IMR-90 (cell line): ENCODE data around the gene MTMR3. TPM values are rescaled to one million over a fixed set of nuclear protein-coding genes. Genes with fewer than 3 reads are reported as not detected.

Experiments used
- ATAC-seq: fragments of 200-7000 bp; cut with Tn5 transposase; 2 replicates; pipeline ENCODE4 v1.9.1; 2020; ENCODE audit warnings: low read depth, mild to moderate bottlenecking, moderate library complexity
- BruUV-seq: library from RNA; stranded (reverse); fragments of 400-500 nt; replicated peaks from 2 replicates; lab custom pipeline; 2021; lab: Mats Ljungman, UMichigan
- CTCF ChIA-PET: fragments of 300-600 bp; formaldehyde crosslinking; extraction: SDS; loops from one replicate; lab custom pipeline; 2021; ENCODE audit warnings: antibody characterized with exemption; lab: Yijun Ruan, JAX
- POLR2A ChIA-PET: fragments of 300-600 bp; sonication (Branson Sonifier 250); formaldehyde crosslinking; loops from one replicate; lab custom pipeline; 2022; ENCODE audit warnings: antibody characterized with exemption; ENCODE audit not compliant: unreplicated experiment; lab: Charles Lee
- DNase-seq: peaks from one replicate; pipeline ENCODE4 v3.0.0; 2013
- H2AFZ ChIP-seq: replicated peaks from 2 replicates; pipeline ENCODE3; 2013; ENCODE audit warnings: low read length, mild to moderate bottlenecking; ENCODE audit not compliant: poor library complexity
- H2AK5ac ChIP-seq: 2 replicates; pipeline ENCODE4 v1.6.1; 2013; ENCODE audit warnings: low read depth, low read length, inconsistent platforms
- H2AK9ac ChIP-seq: replicated peaks from 2 replicates; pipeline ENCODE3; 2013; ENCODE audit warnings: mild to moderate bottlenecking, low read depth, low read length, moderate library complexity; ENCODE audit not compliant: poor library complexity
- H2BK120ac ChIP-seq: 2 replicates; pipeline ENCODE4 v1.6.1; 2013; ENCODE audit warnings: low read depth, low read length, inconsistent platforms
- H2BK15ac ChIP-seq: 3 replicates; pipeline ENCODE4 v1.6.1; 2013; ENCODE audit warnings: low read depth, low read length, inconsistent platforms
- H2BK20ac ChIP-seq: 2 replicates; pipeline ENCODE4 v1.6.1; 2013; ENCODE audit warnings: low read depth, mild to moderate bottlenecking, inconsistent platforms, low read length, moderate library complexity
- H2BK5ac ChIP-seq: 2 replicates; pipeline ENCODE4 v1.6.1; 2013; ENCODE audit warnings: mild to moderate bottlenecking, low read depth, low read length, inconsistent platforms; ENCODE audit not compliant: poor library complexity, severe bottlenecking
- H3K14ac ChIP-seq: replicated peaks from 2 replicates; pipeline ENCODE4 v1.6.1; 2013; ENCODE audit warnings: low read depth, low read length, inconsistent platforms
- H3K18ac ChIP-seq: 2 replicates; pipeline ENCODE4 v1.6.1; 2013; ENCODE audit warnings: low read depth, low read length, control low read depth
- H3K23ac ChIP-seq: 2 replicates; pipeline ENCODE4 v1.6.1; 2013; ENCODE audit warnings: low read depth, low read length, inconsistent platforms
- H3K27ac ChIP-seq: 2 replicates; pipeline ENCODE4 v1.5.1; 2013; ENCODE audit warnings: mild to moderate bottlenecking, control low read depth, low read length; ENCODE audit not compliant: insufficient read depth
- H3K27me3 ChIP-seq: 2 replicates; pipeline ENCODE4 v1.6.1; 2013; ENCODE audit warnings: low read length; ENCODE audit not compliant: control insufficient read depth, insufficient read depth
- H3K36me3 ChIP-seq: 2 replicates; pipeline ENCODE4 v1.6.1; 2013; ENCODE audit warnings: low read length, mixed read lengths; ENCODE audit not compliant: control insufficient read depth, insufficient read depth
- H3K4ac ChIP-seq: 2 replicates; pipeline ENCODE4 v1.6.1; 2013; ENCODE audit warnings: low read depth, low read length, inconsistent platforms
- H3K4me1 ChIP-seq: 2 replicates; pipeline ENCODE4 v1.6.1; 2013; ENCODE audit warnings: low read length, mixed read lengths; ENCODE audit not compliant: control insufficient read depth, insufficient read depth
- H3K4me2 ChIP-seq: 2 replicates; pipeline ENCODE4 v1.6.1; 2013; ENCODE audit warnings: low read depth, mild to moderate bottlenecking, control low read depth, low read length, moderate library complexity
- H3K4me3 ChIP-seq: 2 replicates; pipeline ENCODE4 v1.5.1; 2013; ENCODE audit warnings: low read depth, mild to moderate bottlenecking, control low read depth, low read length, moderate library complexity; ENCODE audit not compliant: insufficient read depth
- H3K56ac ChIP-seq: 2 replicates; pipeline ENCODE4 v1.6.1; 2013; ENCODE audit warnings: low read length, inconsistent platforms; ENCODE audit not compliant: insufficient read depth; ENCODE audit errors: extremely low read depth
- H3K79me1 ChIP-seq, 2 experiments: 2 replicates each; pipeline ENCODE4 v1.6.1; 2013; ENCODE audit warnings: low read length in 2 of 2, inconsistent platforms in 1 of 2, low read depth in 1 of 2
- H3K9ac ChIP-seq: 2 replicates; pipeline ENCODE4 v1.6.1; 2013; ENCODE audit warnings: low read depth, low read length, control low read depth
- H3K9me1 ChIP-seq: 2 replicates; pipeline ENCODE4 v1.6.1; 2013; ENCODE audit warnings: low read length, inconsistent platforms; ENCODE audit not compliant: insufficient read depth
- H3K9me3 ChIP-seq: 2 replicates; pipeline ENCODE4 v1.6.1; 2013; ENCODE audit warnings: low read length; ENCODE audit not compliant: control insufficient read depth, insufficient read depth
- H4K20me1 ChIP-seq: 2 replicates; pipeline ENCODE4 v1.6.1; 2013; ENCODE audit warnings: low read length, inconsistent platforms; ENCODE audit not compliant: insufficient read depth
- H4K5ac ChIP-seq: 2 replicates; pipeline ENCODE4 v1.6.1; 2013; ENCODE audit warnings: mild to moderate bottlenecking, low read depth, low read length, control low read depth
- H4K8ac ChIP-seq, 2 experiments: 2 replicates each; pipeline ENCODE4 v1.6.1; 2013; ENCODE audit warnings: low read depth in 2 of 2, low read length in 2 of 2, control low read depth in 1 of 2, inconsistent platforms in 1 of 2
- H4K91ac ChIP-seq: 2 replicates; pipeline ENCODE4 v1.6.1; 2013; ENCODE audit warnings: low read depth, low read length, inconsistent platforms; ENCODE audit not compliant: insufficient read depth
- BHLHE40 ChIP-seq: fragments of 150-350 bp; IDR thresholded peaks from 2 replicates; pipeline ENCODE4 v1.6.1; 2016; ENCODE audit warnings: mild to moderate bottlenecking, low read depth, low read length
- CEBPB ChIP-seq: IDR thresholded peaks from 2 replicates; pipeline ENCODE4 v1.6.1; 2012; ENCODE audit warnings: low read depth, low read length, improper control_type of control experiment
- CHD1 ChIP-seq: IDR thresholded peaks from 2 replicates; pipeline ENCODE4 v1.6.1; 2012; ENCODE audit warnings: low read depth, low read length, improper control_type of control experiment
- MAFK ChIP-seq: IDR thresholded peaks from 2 replicates; pipeline ENCODE4 v1.6.1; 2012; ENCODE audit warnings: low read depth, low read length, improper control_type of control experiment
- NFE2L2 ChIP-seq: fragments of 150-350 bp; IDR thresholded peaks from 2 replicates; pipeline ENCODE4 v1.6.1; 2016; ENCODE audit warnings: low read depth, mild to moderate bottlenecking, low read length
- RAD21 ChIP-seq: IDR thresholded peaks from 2 replicates; pipeline ENCODE4 v1.6.1; 2012; ENCODE audit warnings: low read length, improper control_type of control experiment
- RCOR1 ChIP-seq: IDR thresholded peaks from 2 replicates; pipeline ENCODE4 v1.6.1; 2012; ENCODE audit warnings: mild to moderate bottlenecking, low read length, improper control_type of control experiment; ENCODE audit not compliant: insufficient replicate concordance
- RFX5 ChIP-seq: IDR thresholded peaks from 2 replicates; pipeline ENCODE4 v1.8.0; 2012; ENCODE audit warnings: low read depth, mild to moderate bottlenecking, low read length, moderate library complexity
- WGBS, 2 experiments: methylation state at CpG; one replicate each; pipeline versions ENCODE4 v1.1.5 to v1.1.7; 2013; ENCODE audit warnings: missing lambda C conversion rate in 2 of 2; ENCODE audit not compliant: insufficient read length in 1 of 2; ENCODE audit errors: extremely low coverage in 2 of 2; 5-methylcytosine and 5-hydroxymethylcytosine counted together
- dilution Hi-C: fragments of 300-500 bp; cut with HindIII; formaldehyde crosslinking; loops from one replicate; pipeline ENCODE4 v1.14.3; 2018; ENCODE audit warnings: low sequenced_read_pairs; ENCODE audit not compliant: unreplicated experiment
- in situ Hi-C: fragments of 300-500 bp; cut with MboI; formaldehyde crosslinking; loops from 3 replicates; pipeline ENCODE4 v1.14.3; 2019; ENCODE audit warnings: low sequenced_read_pairs, inconsistent platforms, mixed read lengths
- intact Hi-C: fragments of 100-400 bp; cut with micrococcal nuclease; formaldehyde crosslinking; loops from 2 replicates; pipeline ENCODE4 v1.10.0; 2022
- polyA plus RNA-seq, 3 experiments: library from polyadenylated mRNA; depleted of rRNA; stranded (reverse); fragments of >200 nt; gene quantifications; 2 replicates each; pipeline ENCODE4 v1.2.3, GENCODE V29; 2012; ENCODE audit warnings: low replicate concordance in 1 of 3
- total RNA-seq: library from RNA; depleted of rRNA; stranded (reverse); fragments of >200 nt; gene quantifications from 2 replicates; pipeline ENCODE4 v1.2.3, GENCODE V29; 2012
- TF ChIP-seq, protein P1 (sequence below): fragments of 150-350 bp; IDR thresholded peaks from 2 replicates; pipeline ENCODE4 v1.6.1; 2017; ENCODE audit warnings: mild to moderate bottlenecking, antibody characterized with exemption, low read length, low read depth
- TF ChIP-seq, protein P2 (sequence below): conservative IDR thresholded peaks from 2 replicates; pipeline ENCODE4 v1.5.1; 2012; ENCODE audit warnings: mild to moderate bottlenecking, low read depth, low read length, improper control_type of control experiment

MTMR3 gene
- total and polyA plus RNA-seq, 2 of the 4 experiments (the other 2 are of a cell fraction), result 21.3 to 29.4 TPM

DNA sequence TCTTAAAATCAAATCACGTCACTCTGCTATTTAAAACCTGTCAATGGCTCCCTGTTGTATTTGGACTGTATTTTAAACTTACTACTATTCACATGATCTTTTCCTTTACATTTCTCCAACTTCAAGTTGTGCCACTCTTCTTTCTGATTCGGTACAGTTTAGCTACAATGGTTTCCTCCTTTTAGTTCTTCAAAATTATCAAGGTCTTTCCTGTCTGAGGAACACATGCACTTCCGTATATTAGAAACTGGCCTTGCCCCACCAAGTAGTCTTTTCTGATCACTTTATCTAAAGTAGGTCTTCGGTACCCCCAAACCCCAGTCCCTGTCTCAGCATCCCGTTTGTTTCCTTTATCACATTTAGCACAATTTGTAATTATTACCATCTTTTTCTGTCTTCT lies 81.8 kb downstream of the MTMR3 start:
- intact Hi-C loops (no loop called here), in situ Hi-C loops (no loop called here), dilution Hi-C loops (no loop called here)
- Histone ChIP-seq H3K9me3 (no peaks in the 10 kb centered on the region), H4K8ac (no peak overlapping the region), H2BK20ac (no peak overlapping the region), H2AK5ac (no peak overlapping the region), H4K5ac (no peak overlapping the region), H3K4me3 (no peak overlapping the region), H3K23ac (no peak overlapping the region), H2BK5ac (no peak overlapping the region), H2AK9ac (no peak overlapping the region), H3K56ac (no peak overlapping the region), H3K27me3 (no peaks in the 10 kb centered on the region), H3K18ac (no peak overlapping the region), H3K9me1 (peaks cover 2% of the 10 kb centered on the region), H2BK15ac (no peak overlapping the region), H3K36me3 (peaks cover 2% of the 10 kb centered on the region; the same call in 1 of the 2 replicates), H3K79me1 (peaks cover 20 to 71% of the 10 kb centered on the region in 2 experiments), H3K9ac (no peak overlapping the region), H3K4ac (no peak overlapping the region), H2BK120ac (no peak overlapping the region), H3K4me2 (no peak overlapping the region), H2AFZ (no peak overlapping the region), H4K20me1 (peaks cover 32% of the 10 kb centered on the region; the same call in 1 of the 2 replicates), H3K14ac (no peak overlapping the region), H3K27ac (no peak overlapping the region), H4K91ac (no peak overlapping the region), H3K4me1 (peaks cover 3% of the 10 kb centered on the region)
- TF ChIP-seq RFX5 (no peak), MAFK (no peak), CHD1 (no peak), NFE2L2 (no peak), CEBPB (no peak), BHLHE40 (no peak), RCOR1 (no peak), RAD21 (no peak)
- TF ChIP-seq, protein P1, sequence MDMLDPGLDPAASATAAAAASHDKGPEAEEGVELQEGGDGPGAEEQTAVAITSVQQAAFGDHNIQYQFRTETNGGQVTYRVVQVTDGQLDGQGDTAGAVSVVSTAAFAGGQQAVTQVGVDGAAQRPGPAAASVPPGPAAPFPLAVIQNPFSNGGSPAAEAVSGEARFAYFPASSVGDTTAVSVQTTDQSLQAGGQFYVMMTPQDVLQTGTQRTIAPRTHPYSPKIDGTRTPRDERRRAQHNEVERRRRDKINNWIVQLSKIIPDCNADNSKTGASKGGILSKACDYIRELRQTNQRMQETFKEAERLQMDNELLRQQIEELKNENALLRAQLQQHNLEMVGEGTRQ, result no peak
- TF ChIP-seq, protein P2, sequence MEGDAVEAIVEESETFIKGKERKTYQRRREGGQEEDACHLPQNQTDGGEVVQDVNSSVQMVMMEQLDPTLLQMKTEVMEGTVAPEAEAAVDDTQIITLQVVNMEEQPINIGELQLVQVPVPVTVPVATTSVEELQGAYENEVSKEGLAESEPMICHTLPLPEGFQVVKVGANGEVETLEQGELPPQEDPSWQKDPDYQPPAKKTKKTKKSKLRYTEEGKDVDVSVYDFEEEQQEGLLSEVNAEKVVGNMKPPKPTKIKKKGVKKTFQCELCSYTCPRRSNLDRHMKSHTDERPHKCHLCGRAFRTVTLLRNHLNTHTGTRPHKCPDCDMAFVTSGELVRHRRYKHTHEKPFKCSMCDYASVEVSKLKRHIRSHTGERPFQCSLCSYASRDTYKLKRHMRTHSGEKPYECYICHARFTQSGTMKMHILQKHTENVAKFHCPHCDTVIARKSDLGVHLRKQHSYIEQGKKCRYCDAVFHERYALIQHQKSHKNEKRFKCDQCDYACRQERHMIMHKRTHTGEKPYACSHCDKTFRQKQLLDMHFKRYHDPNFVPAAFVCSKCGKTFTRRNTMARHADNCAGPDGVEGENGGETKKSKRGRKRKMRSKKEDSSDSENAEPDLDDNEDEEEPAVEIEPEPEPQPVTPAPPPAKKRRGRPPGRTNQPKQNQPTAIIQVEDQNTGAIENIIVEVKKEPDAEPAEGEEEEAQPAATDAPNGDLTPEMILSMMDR, result no peak
- CTCF ChIA-PET, result no interaction called here
- POLR2A ChIA-PET, result no interaction called here
- 71% methylated on average over 1 of the region's 5 CpGs; no CpG with 5 or more reads in 1 of the 2 experiments for WGBS, 2 experiments
- no TSS peak for BruUV-seq
- ATAC-seq (no peak), DNase-seq (no peak)
